H1 (cell line): ENCODE results near the gene PCNX1. TPM values are rescaled to one million over a fixed set of nuclear protein-coding genes. Genes with fewer than 3 reads are reported as not detected.

Experiments used
- BCL11A ChIP-seq, 2 experiments: IDR thresholded peaks; one replicate each; pipeline ENCODE4 v1.6.1; 2011; ENCODE audit warnings: low read depth in 2 of 2, low read length in 2 of 2, mild to moderate bottlenecking in 2 of 2
- GABPA ChIP-seq: IDR thresholded peaks from 2 replicates; pipeline ENCODE4 v1.6.1; 2011; ENCODE audit warnings: mild to moderate bottlenecking, low read length, moderate library complexity, borderline replicate concordance; ENCODE audit not compliant: insufficient read depth
- polyA plus RNA-seq, 7 experiments: library from polyadenylated mRNA; depleted of rRNA in 3 of 7; stranded (reverse) in 5 of 7; unstranded in 2 of 7; fragments of >200 nt in 5 of 7; fragments of 200-250 nt in 2 of 7; gene quantifications; 1 replicate in 5 of 7; 2 replicates in 1 of 7; 4 replicates in 1 of 7; pipeline versions ENCODE4 v1.2.1 to v1.2.3, GENCODE V29; 2011 to 2013; ENCODE audit warnings: missing spikeins in 2 of 7, mixed read lengths in 2 of 7
- total RNA-seq: library from RNA; stranded (reverse); fragmentation: NEBNext Ultra II Directional; extraction: Animal tissue kit (Norgen Biotek cat#: 25700); gene quantifications from 2 replicates; pipeline ENCODE4 v1.2.1, GENCODE V29; 2021

The PCNX1 gene
- total and polyA plus RNA-seq, 2 of the 8 experiments (the other 6 are each of a cell fraction or from before 2014, with no cell fraction given): 37.7 to 53.2 TPM

DNA sequence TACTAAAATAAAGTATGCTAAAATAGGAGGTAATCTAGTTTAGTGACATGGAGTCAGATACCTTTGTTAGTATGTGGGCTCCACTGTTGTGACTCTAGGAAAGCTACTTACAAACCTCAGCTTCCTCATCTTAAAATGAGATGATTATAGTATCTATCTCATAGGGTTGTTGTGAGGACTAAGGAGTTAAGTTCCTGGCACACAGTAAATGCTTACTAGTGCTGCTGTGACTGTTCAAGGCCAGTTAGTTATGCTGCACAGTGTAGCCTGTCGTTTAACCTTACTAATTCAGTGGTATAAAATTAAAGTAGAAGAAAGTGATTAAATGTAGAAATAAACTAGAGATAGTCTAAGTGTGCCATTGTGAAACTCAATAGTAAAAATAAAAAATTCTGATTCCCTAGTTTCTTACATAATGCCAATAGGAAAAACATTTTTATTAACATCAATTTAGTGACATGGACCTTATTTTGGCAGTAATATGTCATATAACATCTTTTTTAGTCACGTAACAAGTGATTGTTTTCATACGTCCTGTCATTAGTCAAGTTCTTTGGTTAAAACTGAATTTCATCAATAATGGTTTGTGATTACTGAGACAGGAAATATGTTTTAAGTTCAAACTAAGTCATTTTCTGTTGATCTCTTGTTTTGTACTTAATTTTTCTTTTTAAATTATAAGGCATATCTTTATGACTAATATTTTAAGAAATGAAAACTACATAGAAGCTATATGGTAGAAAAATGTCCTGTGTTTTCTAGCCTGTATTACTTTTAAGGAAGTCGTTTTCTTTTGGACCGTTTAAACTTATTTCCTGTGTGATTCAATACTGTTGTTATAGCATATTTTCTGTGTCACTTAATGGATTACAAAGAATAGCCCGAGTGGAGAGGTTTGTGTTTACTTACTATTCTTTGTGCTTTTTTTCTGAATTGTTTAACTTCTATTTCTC is 74.0 kb downstream of the PCNX1 start (continued):
- no peak for TF ChIP-seq BCL11A (IDR thresholded peaks at IDR 0.05; ENCODE audit: low read depth in 2 of 2, low read length in 2 of 2)
- TF ChIP-seq GABPA: no peak
- TF ChIP-seq, all 59 proteins: peak for 0
